Transverse colon (tissue), 4 donors: ENCODE measurements around the gene RIT1. TPM values are rescaled to one million over a fixed set of nuclear protein-coding genes. Genes with fewer than 3 reads are reported as not detected.

ENCODE experiments used
- DNase-seq: peaks from one replicate; pipeline ENCODE4 v3.0.0-alpha.2; 2019
- H3K27ac ChIP-seq, 4 donors: fragments of 200-600 bp; sonication (generic); 2 replicates each; pipeline ENCODE4 v1.5.1; 2016 to 2018; ENCODE audit warnings: inconsistent platforms in 4 of 4
- H3K27me3 ChIP-seq: fragments of 200-600 bp; sonication (generic); 2 replicates; pipeline ENCODE4 v1.5.1; 2017; ENCODE audit warnings: inconsistent platforms
- H3K36me3 ChIP-seq, 4 donors: fragments of 200-600 bp; sonication (generic); 2 replicates each; pipeline ENCODE4 v1.5.1; 2017 to 2019; ENCODE audit warnings: inconsistent platforms in 4 of 4
- H3K4me1 ChIP-seq, 4 donors: fragments of 200-600 bp; sonication (generic); 2 replicates each; pipeline ENCODE4 v1.5.1; 2017 to 2020; ENCODE audit warnings: inconsistent platforms in 4 of 4
- H3K4me3 ChIP-seq, 4 donors: fragments of 200-600 bp; sonication (generic); 1 replicate in 1 of 4; 2 replicates in 3 of 4; pipeline versions ENCODE4 v1.5.1 to v1.6.1; 2017 to 2019; ENCODE audit warnings: inconsistent platforms in 4 of 4
- H3K9me3 ChIP-seq, 2 donors: fragments of 200-600 bp; sonication (generic); 2 replicates each; pipeline ENCODE4 v1.5.1; 2017 to 2019; ENCODE audit warnings: inconsistent platforms in 2 of 2
- CTCF ChIP-seq, 5 experiments: fragments of 200-600 bp in 3 of 5; fragments of 450-650 bp in 2 of 5; sonication (generic) in 3 of 5; IDR thresholded peaks; 1 replicate in 2 of 5; 2 replicates in 3 of 5; pipeline ENCODE4 v1.5.1; 2016 to 2017; ENCODE audit warnings: antibody characterized with exemption in 5 of 5, inconsistent platforms in 3 of 5, mild to moderate bottlenecking in 2 of 5, moderate library complexity in 1 of 5
- EP300 ChIP-seq: sonication (generic); formaldehyde crosslinking; IDR thresholded peaks from one replicate; pipeline ENCODE4 v1.6.1; 2017; ENCODE audit warnings: antibody characterized with exemption, low read depth
- POLR2A ChIP-seq: fragments of 450-650 bp; IDR thresholded peaks from one replicate; pipeline ENCODE4 v1.6.1; 2016; ENCODE audit warnings: antibody characterized with exemption, mild to moderate bottlenecking, moderate library complexity
- POLR2AphosphoS5 ChIP-seq, 3 donors: sonication (generic); formaldehyde crosslinking; IDR thresholded peaks; one replicate each; pipeline ENCODE4 v1.6.1; 2016; ENCODE audit warnings: antibody characterized with exemption in 3 of 3
- WGBS, 2 donors: methylation state at CpG; one replicate each; pipeline ENCODE4 v1.1.5; 2018; ENCODE audit warnings: low coverage in 1 of 2; 5-methylcytosine and 5-hydroxymethylcytosine counted together
- in situ Hi-C, 4 donors: fragments of 200-750 bp; cut with MboI; loops; one replicate each; pipeline versions ENCODE4 v1.15.0 to v1.15.1; 2017; ENCODE audit warnings: low sequenced_read_pairs in 3 of 4, low pct_ligation_motif_present in 1 of 4, low pct_unique_long_range_greater_than_20kb in 1 of 4
- intact Hi-C: fragments of 100-400 bp; cut with DNase I; formaldehyde crosslinking; loops from one replicate; pipeline ENCODE4 v1.15.1; 2023; ENCODE audit warnings: low total_unique reads
- total RNA-seq, 4 donors: library from RNA; depleted of rRNA; stranded (reverse); fragments of >200 nt; gene quantifications; one replicate each; pipeline ENCODE4 v1.1.0, GENCODE V29; 2016

RIT1 gene
- total RNA-seq, 4 donors from 2014 or later, result 6.4 to 23.7 (median 17.0) TPM

GRCh38 chr1:155880251-155880650 lies 30.9 kb downstream of the RIT1 start:
- no peaks in the 10 kb centered on the region for H3K9me3 ChIP-seq
- DNase-seq, result no peak
- H3K36me3 ChIP-seq, result no peaks in the 10 kb centered on the region
- TF ChIP-seq POLR2A, result no peak
- no peak for TF ChIP-seq POLR2AphosphoS5 (IDR thresholded peaks at IDR 0.05)
- no peak for TF ChIP-seq CTCF (IDR thresholded peaks at IDR 0.05)
- no peak for TF ChIP-seq EP300
- in situ Hi-C loops, result no loop called here
- no peak overlapping the region for H3K4me3 ChIP-seq
- no peak overlapping the region for H3K27ac ChIP-seq
- intact Hi-C loops, result no loop called here
- H3K4me1 ChIP-seq, result peaks cover 0 to 6% (median 0%) of the 10 kb centered on the region in 4 donors
- no peaks in the 10 kb centered on the region for H3K27me3 ChIP-seq
- WGBS, 2 donors, result 91% methylated on average over 2 of the region's 2 CpGs; no CpG with 5 or more reads in 1 of the 2 donors

- TF ChIP-seq POLR2A (no peak), CTCF (IDR thresholded peaks at IDR 0.05) (no peak), EP300 (no peak)
- intact Hi-C loops (no loop called here), in situ Hi-C loops (no loop called here)
- Histone ChIP-seq H3K36me3 (no peaks in the 10 kb centered on the region), H3K27ac (no peak overlapping the region), H3K9me3 (no peaks in the 10 kb centered on the region), H3K4me1 (peaks cover 0 to 6% (median 2%) of the 10 kb centered on the region in 4 donors), H3K4me3 (no peak overlapping the region), H3K27me3 (no peaks in the 10 kb centered on the region)
- DNase-seq, result no peak
- 92 to 100% methylated on average over 1 to 2 of the region's 2 CpGs for WGBS, 2 donors
Observed at GRCh38 chr1:155877945-155878344, 33.2 kb downstream of the RIT1 start.

GRCh38 chr1:155873860-155874259 lies 37.3 kb downstream of the RIT1 start:
- Histone ChIP-seq H3K9me3 (no peaks in the 10 kb centered on the region), H3K27ac (no peak overlapping the region), H3K4me3 (no peak overlapping the region), H3K36me3 (no peaks in the 10 kb centered on the region), H3K27me3 (no peaks in the 10 kb centered on the region), H3K4me1 (peaks cover 0 to 6% (median 2%) of the 10 kb centered on the region in 4 donors)
- no peak for TF ChIP-seq POLR2A
- TF ChIP-seq POLR2AphosphoS5 (IDR thresholded peaks at IDR 0.05), result no peak
- TF ChIP-seq EP300, result no peak
- TF ChIP-seq CTCF (IDR thresholded peaks at IDR 0.05), result no peak
- DNase-seq, result peak; percentile 35
- WGBS, 2 donors, result 68% methylated on average over 9 of the region's 9 CpGs; no CpG with 5 or more reads in 1 of the 2 donors
- intact Hi-C loops, result no loop called here
- in situ Hi-C loops, result no loop called here

- Histone ChIP-seq H3K27ac (peak overlapping the region in 1 of 4 donors; percentile 24), H3K4me1 (peaks cover 0 to 6% (median 2%) of the 10 kb centered on the region in 4 donors), H3K27me3 (no peaks in the 10 kb centered on the region), H3K36me3 (no peaks in the 10 kb centered on the region), H3K9me3 (no peaks in the 10 kb centered on the region), H3K4me3 (no peak overlapping the region)
- TF ChIP-seq EP300 (no peak), POLR2AphosphoS5 (IDR thresholded peaks at IDR 0.05) (no peak), CTCF (IDR thresholded peaks at IDR 0.05) (no peak), POLR2A (no peak)
- in situ Hi-C loops (no loop called here), intact Hi-C loops (no loop called here)
- 80 to 86% methylated on average over 3 to 5 of the region's 5 CpGs for WGBS, 2 donors
- no peak for DNase-seq
Observed at GRCh38 chr1:155872527-155872926, 38.6 kb downstream of the RIT1 start.
